ENCODE data around the gene SYNE2.
A peak's percentile ranks its signal among the peaks of the same experiment; 100 is the strongest.
"Not testable (repeated sequence)": the region's sequence is repeated elsewhere in the genome, so short reads cannot be mapped to it uniquely, and the experiment has no call there.

The SYNE2 gene

GRCh38 chr14:64149921-64150320 lies 297.1 kb downstream of the SYNE2 start:
- DNase-seq = no peak

DNA sequence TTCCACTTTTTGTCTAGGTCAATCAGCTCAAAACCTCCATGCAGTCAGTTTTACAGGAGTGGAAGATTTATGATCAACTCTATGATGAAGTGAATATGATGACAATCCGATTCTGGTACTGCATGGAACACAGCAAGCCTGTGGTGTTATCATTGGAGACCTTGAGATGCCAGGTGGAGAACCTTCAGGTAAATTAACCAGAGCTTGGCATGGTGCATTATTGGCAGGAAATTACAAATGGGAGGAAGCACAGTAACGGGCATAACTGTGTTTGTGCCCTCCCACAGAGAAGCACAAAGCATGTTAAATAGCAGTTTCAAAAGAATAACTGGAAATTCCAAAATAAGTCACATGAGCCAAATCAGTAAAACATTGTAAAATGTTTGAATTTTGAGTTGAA lies 305.8 kb downstream of the SYNE2 start:
- no peak for DNase-seq
- intact Hi-C loops (cut with DNase I) = no loop called here

More at GRCh38 chr14:64149921-64150320, 297.1 kb downstream of the SYNE2 start:
- intact Hi-C loops (cut with DNase I) = no loop called here

- intact Hi-C loops (cut with DNase I) = no loop called here
These were observed 306.8 kb downstream of the SYNE2 start for GRCh38 chr14:64159588-64159987.

GRCh38 chr14:64170181-64170580 lies 317.4 kb downstream of the SYNE2 start:
- intact Hi-C loops (cut with DNase I) = no loop called here
- peak in 1 of 42 donors; percentile 9 for DNase-seq

More at GRCh38 chr14:64159588-64159987, 306.8 kb downstream of the SYNE2 start:
- DNase-seq = peak in 1 of 42 donors; percentile 3

GRCh38 chr14:64174922-64175782 lies 322.3 kb downstream of the SYNE2 start:
- intact Hi-C loops (cut with DNase I) = no loop called here
- no peak for DNase-seq

GRCh38 chr14:64176330-64176729 lies 323.5 kb downstream of the SYNE2 start:
- no peak for DNase-seq
- intact Hi-C loops (cut with DNase I) = no loop called here

DNA sequence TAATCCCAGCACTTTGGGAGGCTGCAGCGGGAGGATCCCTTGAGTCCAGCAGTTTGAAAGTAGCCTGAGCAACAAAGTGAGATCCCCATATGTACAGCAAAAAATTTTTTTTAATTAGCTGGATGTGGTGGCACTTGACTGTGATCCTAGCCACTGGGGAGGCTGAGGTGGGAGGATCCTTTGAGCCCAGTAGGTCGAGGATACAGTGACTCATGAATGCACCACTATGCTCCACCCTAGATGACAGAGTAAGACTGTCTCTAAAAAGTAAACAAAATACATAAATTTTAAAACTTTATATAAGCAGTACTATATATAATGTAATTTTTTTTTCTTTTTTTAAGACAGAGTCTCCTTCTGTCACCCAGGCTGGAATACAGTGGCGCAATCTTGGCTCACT lies 326.0 kb downstream of the SYNE2 start:
- no peak for DNase-seq
- intact Hi-C loops (cut with DNase I) = no loop called here

DNA sequence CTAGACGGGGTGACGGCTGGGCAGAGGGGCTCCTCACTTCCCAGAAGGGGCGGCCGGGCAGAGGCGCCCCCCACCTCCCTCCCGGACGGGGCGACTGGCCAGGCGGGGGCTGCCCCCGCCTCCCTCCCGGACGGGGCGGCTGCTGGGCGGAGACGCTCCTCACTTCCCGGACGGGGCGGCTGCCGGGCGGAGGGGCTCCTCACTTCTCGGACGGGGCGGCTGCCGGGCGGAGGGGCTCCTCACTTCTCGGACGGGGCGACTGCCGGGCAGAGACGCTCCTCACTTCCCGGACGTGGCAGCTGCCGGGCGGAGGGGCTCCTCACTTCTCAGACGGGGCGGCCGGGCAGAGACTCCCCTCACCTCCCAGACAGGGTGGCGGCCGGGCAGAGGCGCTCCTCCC lies 330.1 kb downstream of the SYNE2 start:
- intact Hi-C loops (cut with DNase I); DNase-seq: not testable (repeated sequence)

GRCh38 chr14:64184103-64184729 lies 331.4 kb downstream of the SYNE2 start:
- no peak for DNase-seq
- intact Hi-C loops (cut with DNase I) = no loop called here

DNA sequence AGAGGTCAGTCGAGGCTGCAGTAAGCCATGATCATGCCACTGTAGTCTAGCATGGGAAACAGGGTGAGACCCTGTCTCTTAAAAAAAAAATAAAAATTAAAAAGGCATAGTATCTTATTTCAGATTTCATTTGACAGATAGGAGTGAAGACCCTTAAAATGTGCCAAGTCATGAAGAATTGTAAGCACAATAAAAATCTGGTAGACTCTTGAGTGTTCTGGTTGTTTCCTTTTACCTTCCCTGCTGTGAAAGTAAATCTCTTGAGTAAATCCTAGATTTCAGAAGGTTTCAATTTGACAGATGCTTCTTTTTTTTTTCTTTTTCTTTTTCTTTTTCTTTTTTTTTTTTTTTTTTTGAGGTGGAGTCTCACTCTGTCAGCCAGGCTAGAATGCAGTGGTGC lies 332.4 kb downstream of the SYNE2 start:
- intact Hi-C loops (cut with DNase I) = no loop called here
- no peak for DNase-seq

- intact Hi-C loops (cut with DNase I) = no loop called here
- DNase-seq = no peak
These were observed 333.7 kb downstream of the SYNE2 start for GRCh38 chr14:64186231-64187129.

DNA sequence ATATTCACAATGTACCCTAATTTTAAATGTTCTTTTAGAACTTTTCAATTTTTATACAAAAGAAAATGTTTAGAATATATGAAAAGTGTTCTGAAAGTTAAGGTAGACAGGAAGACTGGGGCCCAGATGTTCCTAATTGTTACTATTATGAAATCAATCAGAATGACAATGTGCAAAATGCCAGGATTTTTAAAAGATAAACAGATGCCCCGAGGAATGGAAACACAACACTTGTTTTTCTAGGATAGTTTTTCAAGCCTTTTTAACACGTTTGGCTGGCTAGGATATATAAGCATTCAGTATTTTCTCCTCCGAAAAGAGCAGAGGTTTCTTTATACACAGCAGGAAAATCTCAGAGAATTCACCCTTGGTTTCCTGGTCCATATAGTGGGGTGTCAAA lies 334.5 kb downstream of the SYNE2 start:
- intact Hi-C loops (cut with DNase I) = no loop called here
- no peak for DNase-seq

- intact Hi-C loops (cut with DNase I) = no loop called here
- DNase-seq = no peak
These were observed 338.2 kb downstream of the SYNE2 start for GRCh38 chr14:64190974-64191502.

DNA sequence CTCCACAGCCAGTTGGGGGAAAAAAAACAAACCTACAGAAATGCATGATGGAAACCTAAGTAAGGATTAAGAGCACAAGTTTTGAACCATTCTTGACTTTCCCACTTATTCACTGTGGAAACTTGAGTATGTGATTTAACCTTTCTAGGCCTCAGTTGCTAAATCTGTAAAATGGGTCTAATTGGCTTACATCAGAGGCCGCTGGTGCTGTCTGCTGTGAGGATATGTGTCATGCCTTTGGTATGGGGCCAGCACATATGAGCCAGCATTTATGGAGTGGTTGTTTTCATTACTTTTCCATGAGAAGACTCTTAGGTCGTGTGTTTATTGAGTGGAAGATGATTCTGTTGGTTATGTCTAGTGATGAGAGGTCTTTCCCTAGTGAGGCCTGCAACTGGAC lies 339.0 kb downstream of the SYNE2 start:
- DNase-seq = no peak
- intact Hi-C loops (cut with DNase I) = no loop called here

DNA sequence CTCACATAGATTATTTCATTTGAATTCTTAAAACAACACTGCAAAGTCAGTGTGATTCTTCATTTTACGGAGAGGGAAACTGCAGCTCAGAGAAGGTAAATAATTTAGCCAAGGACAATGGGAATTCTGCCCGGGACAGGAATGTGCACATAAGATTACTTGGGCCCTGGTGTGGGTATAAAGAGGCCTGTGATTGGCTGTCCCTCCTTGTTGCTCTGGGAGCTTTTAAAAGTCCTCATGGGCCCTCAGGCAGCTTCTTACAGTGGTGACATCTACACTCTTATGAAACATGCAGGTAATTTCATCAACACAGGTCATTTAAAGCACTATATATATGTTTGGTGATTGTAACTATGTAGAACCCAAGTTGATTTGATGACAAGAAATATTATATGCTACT lies 341.0 kb downstream of the SYNE2 start:
- no peak for DNase-seq
- intact Hi-C loops (cut with DNase I) = no loop called here

- intact Hi-C loops (cut with DNase I) = no loop called here
- no peak for DNase-seq
These were observed 341.6 kb downstream of the SYNE2 start for GRCh38 chr14:64194404-64194803.

- no peak for DNase-seq
These were observed 342.4 kb downstream of the SYNE2 start for GRCh38 chr14:64195199-64195598.

DNA sequence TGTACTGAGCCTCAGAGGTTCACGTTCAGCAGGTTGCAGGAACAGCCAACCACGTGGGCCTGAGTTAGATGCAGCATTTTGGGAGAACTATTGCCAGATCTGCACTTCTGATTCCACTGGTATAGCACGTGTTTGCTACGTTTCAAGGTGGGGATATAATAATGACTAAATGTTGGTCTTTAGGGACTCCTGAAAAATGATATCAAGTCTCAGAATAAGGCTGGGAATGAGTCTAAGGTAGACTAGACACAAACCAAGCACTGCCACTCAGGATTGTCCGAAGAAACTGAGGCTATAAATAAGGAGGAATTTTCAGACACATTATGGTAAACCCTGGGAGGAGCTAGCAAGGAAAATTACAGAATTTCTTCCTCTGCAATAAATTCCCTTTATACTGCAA lies 343.3 kb downstream of the SYNE2 start:
- intact Hi-C loops (cut with DNase I) = no loop called here
- no peak for DNase-seq

More at GRCh38 chr14:64195199-64195598, 342.4 kb downstream of the SYNE2 start:
- intact Hi-C loops (cut with DNase I) = no loop called here

- intact Hi-C loops (cut with DNase I) = no loop called here
- DNase-seq = peak; percentile 68 to 93 (median 84)
These were observed 344.1 kb downstream of the SYNE2 start for GRCh38 chr14:64196814-64197411.
